GM18858 (cell line): ENCODE data around the gene UNC5B.

Experiments
- ATAC-seq: cut with Tn5 transposase; IDR thresholded peaks from one replicate; pipeline ENCODE4 v1.9.1; 2021; ENCODE audit not compliant: unreplicated experiment

UNC5B gene

DNA sequence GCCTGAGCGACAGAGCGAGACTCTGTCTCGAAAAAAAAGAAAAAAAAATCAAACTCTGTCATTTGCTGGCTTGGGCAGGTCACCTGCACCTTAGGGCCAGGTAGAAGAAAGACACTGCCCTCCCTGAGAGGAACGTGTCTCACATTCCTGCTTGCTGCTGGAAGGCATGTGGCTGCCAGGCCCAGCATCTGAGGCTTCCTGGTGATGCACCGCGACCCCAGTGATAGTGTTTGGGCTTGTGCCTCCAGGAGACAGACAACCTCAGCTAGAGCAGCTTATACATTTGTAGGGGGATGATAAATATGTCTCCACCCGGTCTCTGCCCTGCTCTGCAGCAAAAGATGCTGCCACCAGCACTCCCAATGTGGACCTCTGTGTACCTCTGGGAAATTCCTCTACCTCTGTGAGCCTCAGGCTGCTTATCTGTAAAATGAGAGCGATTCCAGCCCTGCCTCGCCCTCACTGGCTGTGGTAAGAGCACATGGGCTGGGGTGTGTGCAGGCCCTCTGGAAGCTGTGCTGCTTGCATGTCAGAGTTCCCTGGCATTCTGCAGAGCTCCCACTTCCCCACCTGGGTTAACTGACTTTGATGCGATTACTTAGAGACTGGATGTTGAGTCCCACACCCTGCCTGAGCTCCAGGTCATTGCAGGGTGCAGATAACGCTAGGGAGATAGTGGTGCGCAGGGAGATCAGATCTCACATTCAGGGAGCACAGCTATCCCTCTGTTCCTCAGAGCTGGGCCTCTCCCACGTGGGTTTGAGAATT is 126.5 kb downstream of the UNC5B start:
- no peak for ATAC-seq

- no peak for ATAC-seq
Observed at GRCh38 chr10:71339796-71340589, 127.6 kb downstream of the UNC5B start.

DNA sequence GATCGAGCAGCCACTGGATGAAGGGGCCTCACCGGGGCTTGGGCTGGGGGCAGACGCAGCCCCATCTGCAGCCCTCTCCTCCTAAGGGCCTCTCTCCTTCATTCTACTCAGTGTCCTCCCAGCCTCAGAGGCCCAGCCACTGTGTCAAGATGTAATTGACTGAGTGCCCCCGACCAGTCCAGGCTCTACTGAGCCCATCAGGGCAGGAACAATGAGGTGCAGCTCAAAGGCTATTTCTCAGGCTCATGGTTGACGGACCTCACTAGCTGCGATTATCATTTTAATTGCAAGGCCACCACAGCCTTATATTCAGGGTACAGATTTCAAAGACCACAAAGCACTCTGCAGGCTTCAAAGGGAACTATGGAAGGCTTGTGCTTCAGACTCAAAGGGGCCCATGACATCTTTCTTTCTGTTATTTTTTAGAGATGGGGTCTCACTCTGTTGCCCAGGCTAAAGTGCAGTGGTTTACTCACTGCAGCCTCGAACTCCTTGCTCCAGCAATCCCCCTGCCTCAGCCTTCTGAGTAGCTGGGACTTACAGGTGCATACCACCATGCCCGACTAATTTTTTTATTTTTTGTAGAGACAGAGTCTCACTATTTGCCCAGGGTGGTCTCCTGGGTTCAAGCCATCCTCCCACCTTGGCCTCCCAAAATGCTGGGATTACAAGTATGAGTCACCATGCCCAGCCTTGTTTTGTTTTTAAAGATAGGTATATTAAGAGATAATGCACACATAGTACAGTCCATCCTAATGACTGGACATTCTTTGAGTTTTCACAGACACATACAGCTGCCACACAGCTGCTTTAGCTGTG is 130.4 kb downstream of the UNC5B start:
- no peak for ATAC-seq

DNA sequence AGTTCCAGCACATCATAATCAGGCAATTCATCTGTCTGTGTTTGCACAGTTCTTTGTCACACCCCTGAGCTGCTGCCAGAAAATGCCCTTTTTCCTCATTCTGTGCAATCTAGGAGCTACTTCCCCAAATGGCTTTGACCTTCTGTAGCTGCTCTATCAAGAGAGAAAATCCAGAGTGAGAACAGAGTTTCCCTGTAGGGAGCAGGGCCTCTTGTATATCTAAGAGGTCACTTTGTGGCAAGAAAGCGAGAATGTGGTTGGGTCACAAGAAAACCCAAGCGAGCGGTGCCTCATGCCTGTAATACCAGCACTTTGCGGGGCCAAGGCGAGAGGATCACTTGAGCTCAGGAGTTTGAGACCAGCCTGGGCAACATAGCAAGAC is 131.0 kb downstream of the UNC5B start:
- no peak for ATAC-seq

- ATAC-seq = no peak
Observed at GRCh38 chr10:71344154-71344925, 132.0 kb downstream of the UNC5B start.

GRCh38 chr10:71344993-71345480 is 132.7 kb downstream of the UNC5B start:
- ATAC-seq = no peak

DNA sequence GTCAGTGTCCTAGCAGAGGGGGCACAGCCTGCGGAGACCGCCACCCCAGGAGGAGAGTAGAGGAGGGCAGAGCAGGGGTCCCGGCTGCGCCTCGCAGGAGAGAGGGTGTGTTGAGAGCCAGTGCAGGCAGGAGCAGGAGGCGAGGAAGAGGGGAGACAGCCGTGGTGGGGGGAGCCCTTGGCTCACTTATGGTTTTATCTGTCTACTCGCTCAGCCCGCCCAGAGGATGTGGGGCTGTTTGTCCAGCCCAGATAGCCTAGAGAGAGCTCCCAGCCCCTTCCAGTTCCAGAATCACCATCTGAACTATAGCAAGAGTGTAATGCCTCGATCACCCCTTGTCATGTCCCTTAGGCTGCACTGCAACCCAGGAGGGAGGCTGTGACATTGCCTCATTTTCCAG is 133.3 kb downstream of the UNC5B start:
- no peak for ATAC-seq

GRCh38 chr10:71346731-71347130 is 134.4 kb downstream of the UNC5B start:
- no peak for ATAC-seq

DNA sequence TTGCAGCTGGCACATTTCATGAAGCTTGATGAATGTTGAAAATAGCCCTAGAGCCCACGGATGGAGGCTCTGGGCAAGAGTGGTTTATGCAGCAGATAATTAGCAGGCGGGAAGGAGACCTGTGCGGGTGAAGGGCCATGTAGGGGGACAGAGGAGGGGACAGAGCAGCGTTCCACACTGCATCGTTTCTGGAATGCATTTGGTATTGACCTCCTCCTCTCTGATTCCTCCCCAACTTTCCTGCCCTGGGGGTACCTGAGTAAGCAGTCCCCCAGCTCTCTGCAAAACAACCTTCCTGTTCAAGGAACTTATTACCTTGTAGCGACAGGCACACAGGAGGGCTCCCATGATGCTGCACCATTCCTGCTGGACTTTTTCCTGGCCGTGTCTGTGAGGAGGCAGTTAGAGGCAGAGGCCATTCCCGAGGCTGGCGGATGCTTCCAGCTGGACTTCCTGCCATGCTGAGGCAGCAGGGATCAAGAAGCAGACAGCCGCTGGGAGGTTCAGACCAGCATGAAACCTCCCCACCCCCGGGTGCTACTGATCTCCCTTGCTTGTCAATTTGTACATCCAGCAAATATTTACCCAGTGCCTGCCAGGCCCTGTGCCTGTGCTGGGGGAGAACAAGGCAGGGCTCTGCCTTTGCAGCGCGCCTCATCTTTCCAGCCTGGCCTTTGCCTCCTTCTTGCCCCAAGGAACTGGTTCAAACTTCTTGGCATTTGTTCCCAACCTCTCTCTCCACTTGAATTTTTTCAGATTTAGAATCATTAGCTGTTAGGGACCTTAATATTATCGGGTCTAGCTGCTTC is 135.4 kb downstream of the UNC5B start:
- no peak for ATAC-seq

GRCh38 chr10:71348850-71349249 is 136.5 kb downstream of the UNC5B start:
- no peak for ATAC-seq

GRCh38 chr10:71349406-71349805 is 137.0 kb downstream of the UNC5B start:
- no peak for ATAC-seq

DNA sequence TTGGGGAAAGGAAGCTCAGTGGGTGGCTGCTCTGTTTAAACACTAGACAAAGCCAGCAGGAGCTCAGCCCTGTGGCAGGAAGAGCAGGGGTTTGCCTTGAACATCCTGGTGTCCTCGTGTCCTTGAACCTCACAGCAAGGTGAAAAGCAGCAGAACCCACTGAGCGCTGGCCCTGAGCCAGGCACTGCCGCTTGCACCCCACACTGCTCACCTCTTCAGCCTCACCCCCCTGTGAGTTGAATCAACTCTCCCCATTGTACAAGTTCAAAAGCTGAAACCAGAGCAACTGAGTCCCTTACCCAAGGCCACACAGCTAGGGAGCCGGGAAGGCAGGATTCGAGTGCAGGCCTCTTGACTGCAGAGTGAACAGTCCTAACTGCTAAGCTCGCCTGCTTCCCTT is 138.7 kb downstream of the UNC5B start:
- ATAC-seq = no peak

DNA sequence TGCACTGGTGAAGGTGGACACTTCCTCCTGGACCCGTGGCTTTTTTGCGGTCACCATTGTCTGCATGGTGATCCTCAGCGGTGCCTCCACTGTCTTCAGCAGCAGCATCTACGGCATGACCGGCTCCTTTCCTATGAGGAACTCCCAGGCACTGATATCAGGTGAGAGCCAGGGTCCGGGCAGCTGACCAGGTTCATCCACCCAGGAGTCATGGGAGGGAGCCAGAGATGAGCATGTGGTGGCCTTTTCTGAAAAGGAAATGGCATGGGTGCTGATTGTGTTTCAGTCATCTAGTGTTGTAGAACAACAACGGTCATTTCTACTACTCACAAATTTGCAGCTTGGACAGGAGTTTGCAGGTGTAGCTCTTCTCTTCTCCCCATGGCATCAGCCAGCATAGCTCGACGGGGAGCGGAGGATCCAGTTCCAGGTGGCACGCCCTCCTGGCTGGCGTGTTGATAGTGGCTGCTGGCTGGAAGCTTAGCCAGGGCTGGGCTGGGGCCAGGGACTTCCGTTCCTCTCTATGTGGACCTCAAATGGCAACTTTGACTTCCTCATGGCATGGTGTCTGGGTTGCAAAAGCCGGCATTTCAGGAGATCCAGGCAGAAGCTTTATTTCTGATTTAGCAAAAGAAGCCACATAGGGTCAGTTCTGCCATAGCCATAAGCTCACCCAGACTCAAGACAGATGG is 139.4 kb downstream of the UNC5B start:
- no peak for ATAC-seq
